ENCODE measurements around the gene FKBP4. TPM values are rescaled to one million over a fixed set of nuclear protein-coding genes. Genes with fewer than 3 reads are reported as not detected.

FKBP4 gene
- total and polyA plus RNA-seq, 4 donors, result 21.3 to 38.7 (median 31.6) TPM

- no peak for DNase-seq (ENCODE audit: low spot score)
- H3K27me3 ChIP-seq (ENCODE audit: control insufficient read depth in 4 of 4, insufficient read depth in 4 of 4, low read length in 3 of 4), result peaks cover 0 to 10% (median 1%) of the 10 kb centered on the region in 4 donors
- 49% methylated on average over 8 of the region's 8 CpGs for WGBS
Measured at GRCh38 chr12:2753536-2753935, 41.2 kb upstream of the FKBP4 start.

More at GRCh38 chr12:2753536-2753935, 41.2 kb upstream of the FKBP4 start:
- H3K36me3 ChIP-seq (ENCODE audit: control insufficient read depth in 4 of 4, insufficient read depth in 3 of 4, low read depth in 1 of 4, low read length in 3 of 4), result no peaks in the 10 kb centered on the region
- TF ChIP-seq FOXA2 (IDR thresholded peaks at IDR 0.05), result no peak
- TF ChIP-seq HNF4G (IDR thresholded peaks at IDR 0.05), result no peak
- TF ChIP-seq HNF4A (conservative IDR thresholded peaks at IDR 0.05), result no peak
- TF ChIP-seq ZBTB33 (IDR thresholded peaks at IDR 0.05), result no peak
- TF ChIP-seq TAF1 (conservative IDR thresholded peaks at IDR 0.05), result no peak
- no peak for TF ChIP-seq SP1 (IDR thresholded peaks at IDR 0.05)
- no peak for TF ChIP-seq MAX (IDR thresholded peaks at IDR 0.05)
- TF ChIP-seq NR2F2 (IDR thresholded peaks at IDR 0.05), result no peak
- no peak for TF ChIP-seq GABPA (IDR thresholded peaks at IDR 0.05 in 1 of 2, conservative IDR thresholded peaks at IDR 0.05 in 1 of 2)
- TF ChIP-seq FOXA1 (IDR thresholded peaks at IDR 0.05), result no peak
- TF ChIP-seq CTCF (IDR thresholded peaks at IDR 0.05; ENCODE audit: low read depth, low read length, missing input control), result no peak
- no peak for TF ChIP-seq ATF3 (IDR thresholded peaks at IDR 0.05)
- TF ChIP-seq RXRA (IDR thresholded peaks at IDR 0.05), result no peak
- no peak for TF ChIP-seq YY1 (IDR thresholded peaks at IDR 0.05)
- TF ChIP-seq EGR1 (IDR thresholded peaks at IDR 0.05; ENCODE audit: low read depth in 2 of 2), result no peak
- no peak for TF ChIP-seq REST (IDR thresholded peaks at IDR 0.05)
- no peak for TF ChIP-seq JUND (IDR thresholded peaks at IDR 0.05)
- no peaks in the 10 kb centered on the region for H3K4me1 ChIP-seq (ENCODE audit: control insufficient read depth in 4 of 4, insufficient read depth in 4 of 4, low read length in 3 of 4)
- H3K4me3 ChIP-seq (ENCODE audit: low read depth in 1 of 3, low read length in 3 of 3), result no peak overlapping the region
- no peak overlapping the region for H3K9ac ChIP-seq (ENCODE audit: low read depth in 1 of 2, low read length in 2 of 2)
- no peaks in the 10 kb centered on the region for H3K9me3 ChIP-seq (ENCODE audit: control insufficient read depth in 4 of 4, low read length in 3 of 4)
- H3K27ac ChIP-seq (ENCODE audit: low read depth in 1 of 2, low read length in 2 of 2), result no peak overlapping the region
